Measurements from ENCODE around the gene SIAH3.

The SIAH3 gene

GRCh38 chr13:45865414-45865813 is 13.9 kb upstream of the SIAH3 start:
- no peak for TF ChIP-seq CTCF (conservative IDR thresholded peaks at IDR 0.05; ENCODE audit: low read length)
- no peak overlapping the region for H3K4me3 ChIP-seq (ENCODE audit: low read length)
- no peak for DNase-seq (ENCODE audit: low read depth)

GRCh38 chr13:45863709-45864590 is 12.4 kb upstream of the SIAH3 start:
- TF ChIP-seq CTCF (conservative IDR thresholded peaks at IDR 0.05; ENCODE audit: low read length) = no peak
- DNase-seq (ENCODE audit: low read depth) = no peak
- no peak overlapping the region for H3K4me3 ChIP-seq (ENCODE audit: low read length)

GRCh38 chr13:45861322-45861721 is 9.8 kb upstream of the SIAH3 start:
- TF ChIP-seq CTCF (conservative IDR thresholded peaks at IDR 0.05; ENCODE audit: low read length) = no peak
- no peak overlapping the region for H3K4me3 ChIP-seq (ENCODE audit: low read length)
- DNase-seq (ENCODE audit: low read depth) = no peak

- H3K4me3 ChIP-seq (ENCODE audit: low read length) = no peak overlapping the region
- no peak for TF ChIP-seq CTCF (conservative IDR thresholded peaks at IDR 0.05; ENCODE audit: low read length)
- no peak for DNase-seq (ENCODE audit: low read depth)
Observed at GRCh38 chr13:45860240-45860639, 8.7 kb upstream of the SIAH3 start.

GRCh38 chr13:45859705-45860104 is 8.2 kb upstream of the SIAH3 start:
- no peak overlapping the region for H3K4me3 ChIP-seq (ENCODE audit: low read length)
- no peak for TF ChIP-seq CTCF (conservative IDR thresholded peaks at IDR 0.05; ENCODE audit: low read length)
- DNase-seq (ENCODE audit: low read depth) = no peak

GRCh38 chr13:45852494-45852893 is 941 bp upstream of the SIAH3 start:
- H3K4me3 ChIP-seq (ENCODE audit: low read length) = no peak overlapping the region
- DNase-seq (ENCODE audit: low read depth) = no peak
- no peak for TF ChIP-seq CTCF (conservative IDR thresholded peaks at IDR 0.05; ENCODE audit: low read length)

GRCh38 chr13:45851956-45852355 is 403 bp upstream of the SIAH3 start:
- no peak for TF ChIP-seq CTCF (conservative IDR thresholded peaks at IDR 0.05; ENCODE audit: low read length)
- no peak for DNase-seq (ENCODE audit: low read depth)
- H3K4me3 ChIP-seq (ENCODE audit: low read length) = no peak overlapping the region

All from AG10803 (cell line).